ENCODE data around the gene SLC25A21. TPM values are rescaled to one million over a fixed set of nuclear protein-coding genes. Genes with fewer than 3 reads are reported as not detected.

SLC25A21 gene
- total RNA-seq, 4 donors from 2014 or later = 0.82 to 11.1 TPM; not detected in 2

DNA sequence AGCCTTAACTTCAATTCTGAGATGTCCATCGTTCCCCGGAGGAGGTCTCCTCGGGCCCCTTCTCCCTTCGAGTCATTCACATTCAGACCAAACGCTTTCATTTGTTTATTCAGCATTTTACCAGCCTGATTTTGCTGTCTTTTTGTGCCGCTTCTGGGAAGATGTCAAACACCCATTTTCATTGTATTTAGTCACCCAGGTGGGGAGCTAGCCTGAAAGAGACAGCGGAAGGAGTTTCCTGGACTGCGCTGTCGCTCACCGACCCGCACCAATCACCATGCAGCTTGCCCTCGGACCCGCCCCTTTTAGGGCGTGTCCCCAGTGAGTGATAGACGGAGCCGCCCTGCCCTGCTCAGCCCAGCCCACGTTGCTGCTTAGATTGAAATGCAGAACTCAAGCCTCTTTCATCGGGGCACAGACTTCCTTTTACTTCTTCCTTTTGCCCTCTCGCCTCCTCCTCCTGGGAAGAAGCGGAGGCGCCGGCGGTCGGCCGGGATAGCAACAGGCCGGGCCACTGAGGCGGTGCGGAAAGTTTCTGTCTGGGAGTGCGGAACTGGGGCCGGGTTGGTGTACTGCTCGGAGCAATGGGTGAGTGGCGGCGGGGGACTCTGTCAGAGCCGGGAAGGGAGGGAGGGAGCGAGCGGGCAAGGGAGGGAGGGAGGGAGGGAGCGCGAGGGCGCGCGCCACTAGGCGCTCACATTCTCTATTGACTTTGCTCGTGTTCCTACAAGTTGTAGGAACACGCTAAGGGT is 510.7 kb downstream of the SLC25A21 start, which contains the start of gene PAX9:
TSS of gene PAX9 (plus strand) at position 355 of the 752 bp plus-strand sequence. CDS start at position 585, 230 bp downstream.
- in situ Hi-C loops (cut with MboI; ENCODE audit: low pct_ligation_motif_present in 1 of 4, low pct_unique_long_range_greater_than_20kb in 1 of 4, low sequenced_read_pairs in 3 of 4) = loop anchor here in 2 of 4 donors (25.0 kb wide), 2 partner anchors 276 to 501 kb away; partner anchors contain the start of gene SLC25A21 (in 1 of the 2)

GRCh38 chr14:36660736-36661505 is 511.5 kb downstream of the SLC25A21 start:
- TF ChIP-seq POLR2AphosphoS5 (IDR thresholded peaks at IDR 0.05) (no peak), EP300 (IDR thresholded peaks at IDR 0.05; ENCODE audit: low read depth) (no peak), CTCF (IDR thresholded peaks at IDR 0.05) (no peak), POLR2A (IDR thresholded peaks at IDR 0.05) (no peak)
- Histone ChIP-seq H3K4me3 (peak overlapping the region in 3 of 4 donors; percentile 29 to 54 (median 31)), H3K36me3 (no peaks in the 10 kb centered on the region), H3K27me3 (peaks cover 100% of the 10 kb centered on the region), H3K27ac (no peak overlapping the region), H3K9me3 (no peaks in the 10 kb centered on the region), H3K4me1 (peaks cover 28 to 68% (median 55%) of the 10 kb centered on the region in 4 donors)
- intact Hi-C loops (cut with DNase I; ENCODE audit: low total_unique reads) (no loop called here), in situ Hi-C loops (cut with MboI; ENCODE audit: low pct_ligation_motif_present in 1 of 4, low pct_unique_long_range_greater_than_20kb in 1 of 4, low sequenced_read_pairs in 3 of 4) (loop anchor here in 2 of 4 donors (25.0 kb wide), 2 partner anchors 276 to 501 kb away; partner anchors contain the start of gene SLC25A21 (in 1 of the 2))
- 11 to 19% methylated on average over 7 to 35 of the region's 35 CpGs for WGBS, 2 donors (ENCODE audit: low coverage in 1 of 2)
- DNase-seq = no peak

More for the DNA sequence above, 510.7 kb downstream of the SLC25A21 start, which contains the start of gene PAX9:
- H3K27ac ChIP-seq = no peak within 1 kb of the TSS
- H3K4me3 ChIP-seq = peak within 1 kb of the TSS in 3 of 4 donors; percentile 29 to 54 (median 31)
- TF ChIP-seq CTCF (IDR thresholded peaks at IDR 0.05) (no peak), POLR2A (IDR thresholded peaks at IDR 0.05) (no peak), POLR2AphosphoS5 (IDR thresholded peaks at IDR 0.05) (no peak), EP300 (IDR thresholded peaks at IDR 0.05; ENCODE audit: low read depth) (no peak)
- H3K9me3 ChIP-seq = no peaks in the 10 kb centered on the region
- whole genome bisulfite sequencing, 2 donors (ENCODE audit: low coverage in 1 of 2) = 0 to 10% methylated on average over 7 to 44 of the region's 44 CpGs
- intact Hi-C loops (cut with DNase I; ENCODE audit: low total_unique reads) = no loop called here
- peaks cover 21 to 64% (median 49%) of the 10 kb centered on the region in 4 donors for H3K4me1 ChIP-seq
- peaks cover 100% of the 10 kb centered on the region for H3K27me3 ChIP-seq
- H3K36me3 ChIP-seq = no peaks in the 10 kb centered on the region
- peak; percentile 86 for DNase-seq

DNA sequence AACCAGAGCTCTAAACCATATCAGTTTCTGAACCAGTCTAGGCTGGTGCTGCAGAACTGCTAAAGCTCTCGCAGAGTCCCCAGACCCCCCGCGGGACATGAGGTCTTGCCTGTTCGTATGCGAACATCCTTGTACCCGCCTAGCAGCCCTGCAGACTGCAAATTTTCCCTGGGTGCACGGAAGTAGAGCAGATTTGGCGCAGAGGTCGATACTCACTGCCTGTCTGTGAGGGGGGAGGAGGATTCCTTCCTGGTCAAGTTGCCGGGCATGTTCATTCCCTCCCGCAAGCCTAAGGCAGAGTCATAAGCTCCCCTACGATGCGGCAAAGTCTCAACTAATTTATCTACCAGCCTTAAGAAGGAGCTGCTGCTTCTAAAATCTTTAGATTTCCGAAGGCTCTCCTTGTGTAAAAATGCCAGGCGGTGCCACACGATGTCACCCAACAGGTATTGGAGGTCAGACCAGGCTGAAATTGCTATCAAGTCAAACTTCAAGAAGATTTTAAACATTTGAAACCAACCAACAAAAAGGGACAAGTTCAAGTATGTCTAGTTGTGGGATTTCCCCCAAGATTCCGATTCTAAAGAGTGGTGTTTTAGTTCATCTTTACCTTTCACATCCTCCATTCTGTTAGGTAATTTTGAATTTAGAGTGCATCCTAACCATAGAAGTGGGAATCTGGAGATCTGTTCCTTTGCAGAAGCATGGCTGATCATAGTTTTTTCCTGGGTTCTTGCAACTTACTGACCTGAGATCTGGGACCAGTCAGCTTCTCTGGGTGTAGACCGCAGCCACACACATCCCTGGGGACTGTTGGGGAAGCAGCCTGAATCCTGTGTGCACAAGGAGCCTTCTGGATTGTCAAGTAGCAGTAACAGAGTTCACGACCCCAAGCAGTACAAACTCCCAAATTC is 512.3 kb downstream of the SLC25A21 start:
- intact Hi-C loops (cut with DNase I; ENCODE audit: low total_unique reads) = no loop called here
- Histone ChIP-seq H3K27ac (no peak overlapping the region), H3K4me3 (no peak overlapping the region), H3K9me3 (no peaks in the 10 kb centered on the region), H3K27me3 (peaks cover 100% of the 10 kb centered on the region), H3K36me3 (no peaks in the 10 kb centered on the region), H3K4me1 (peaks cover 28 to 73% (median 57%) of the 10 kb centered on the region in 4 donors)
- DNase-seq = no peak
- in situ Hi-C loops (cut with MboI; ENCODE audit: low pct_ligation_motif_present in 1 of 4, low pct_unique_long_range_greater_than_20kb in 1 of 4, low sequenced_read_pairs in 3 of 4) = loop anchor here in 2 of 4 donors (25.0 kb wide), 2 partner anchors 277 to 502 kb away; partner anchors contain the start of gene SLC25A21 (in 1 of the 2)
- WGBS, 2 donors (ENCODE audit: low coverage in 1 of 2) = 21 to 24% methylated on average over 8 to 19 of the region's 19 CpGs
- TF ChIP-seq EP300 (IDR thresholded peaks at IDR 0.05; ENCODE audit: low read depth) = no peak
- TF ChIP-seq POLR2AphosphoS5 (IDR thresholded peaks at IDR 0.05) = no peak
